ENCODE data around the gene FZD4. TPM values are rescaled to one million over a fixed set of nuclear protein-coding genes. Genes with fewer than 3 reads are reported as not detected.

Gene FZD4
- total and polyA plus RNA-seq, 12 donors, result 8.0 to 52.5 (median 20.8) TPM

GRCh38 chr11:86898689-86899088 is 56.5 kb downstream of the FZD4 start:
- intact Hi-C loops (cut with DNase I), result no loop called here
- Histone ChIP-seq H3K27me3 (no peaks in the 10 kb centered on the region), H3K4me3 (no peak overlapping the region), H3K36me3 (replicated peaks in 1 of 2) (no peaks in the 10 kb centered on the region), H3K9me3 (replicated peaks in 1 of 3) (no peaks in the 10 kb centered on the region), H3K4me1 (replicated peaks in 1 of 2) (no peaks in the 10 kb centered on the region), H3K27ac (no peak overlapping the region)
- TF ChIP-seq POLR2A (IDR thresholded peaks at IDR 0.05), result no peak
- no peak for TF ChIP-seq CTCF (IDR thresholded peaks at IDR 0.05)
- no peak for DNase-seq
- 96 to 100% (median 100%) methylated on average over 1 of the region's 1 CpG for WGBS, 4 donors

- Histone ChIP-seq H3K36me3 (replicated peaks in 1 of 2) (no peaks in the 10 kb centered on the region), H3K9me3 (replicated peaks in 1 of 3) (no peaks in the 10 kb centered on the region), H3K4me3 (no peak overlapping the region), H3K4me1 (replicated peaks in 1 of 2) (no peaks in the 10 kb centered on the region), H3K27me3 (no peaks in the 10 kb centered on the region), H3K27ac (no peak overlapping the region)
- no peak for DNase-seq
- intact Hi-C loops (cut with DNase I), result no loop called here
- WGBS, 4 donors, result 62 to 74% (median 68%) methylated on average over 5 of the region's 5 CpGs
- TF ChIP-seq POLR2A (IDR thresholded peaks at IDR 0.05), result no peak
These were observed 58.8 kb downstream of the FZD4 start for GRCh38 chr11:86896441-86896841.

Other genes with a start within 250 kb of the FZD4 start
- 10 to 100 TPM; 16.2 to 49.4 (median 39.8) TPM for gene PRSS23, start 154.9 kb downstream of the FZD4 start, total RNA-seq
- 10 to 100 TPM in 1 of 3 donors, 1 to 10 TPM in 2; 5.1 to 27.7 (median 9.5) TPM for gene PRSS23, start 154.9 kb downstream of the FZD4 start, polyA plus RNA-seq
- 100 to 1,000 TPM in 1 of 9 donors, 10 to 100 TPM in 8; 32.6 to 101 (median 46.3) TPM for gene TMEM135, start 82.5 kb upstream of the FZD4 start, total RNA-seq
- 10 to 100 TPM in 1 of 3 donors, 1 to 10 TPM in 2; 8.2 to 60.3 (median 8.2) TPM for gene TMEM135, start 82.5 kb upstream of the FZD4 start, polyA plus RNA-seq

All from adrenal gland (tissue), 12 donors.